T-cell (primary cell): Measurements from ENCODE around the gene JAZF1. TPM values are rescaled to one million over a fixed set of nuclear protein-coding genes. Genes with fewer than 3 reads are reported as not detected.

ENCODE experiments used
- ATAC-seq, 4 experiments: fragments of 200-7000 bp in 3 of 4; fragments of 150-1000 bp in 1 of 4; cut with Tn5 transposase; replicated peaks in 1 of 4; 1 replicate in 3 of 4; 2 replicates in 1 of 4; pipeline ENCODE4 v1.10.0; 2021; ENCODE audit warnings: moderate library complexity in 3 of 4, mild to moderate bottlenecking in 2 of 4, moderate number of reproducible peaks in 1 of 4
- CTCF ChIA-PET, 2 donors: fragments of 300-600 bp; sonication (Branson Sonifier 250); formaldehyde crosslinking; loops; one replicate each; lab custom pipeline; 2022; ENCODE audit warnings: antibody characterized with exemption in 2 of 2; lab: Charles Lee
- POLR2A ChIA-PET, 2 donors: fragments of 300-600 bp; sonication (Branson Sonifier 250); formaldehyde crosslinking; loops; one replicate each; lab custom pipeline; 2022; ENCODE audit warnings: antibody characterized with exemption in 2 of 2; lab: Charles Lee
- DNase-seq, 35 experiments: peaks; one replicate each; pipeline versions ENCODE4 v3.0.0 to v3.0.0-alpha.2; 2013 to 2023
- H3K27ac ChIP-seq: one replicate; pipeline ENCODE4 v1.5.1; 2013; ENCODE audit warnings: low read length
- H3K27me3 ChIP-seq, 2 experiments: replicated peaks in 1 of 2; 1 replicate in 1 of 2; 2 replicates in 1 of 2; pipeline versions ENCODE4 v1.6.1 to v1.7.0; 2013; ENCODE audit warnings: low read length in 1 of 2, mixed read lengths in 1 of 2; ENCODE audit not compliant: control insufficient read depth in 2 of 2, insufficient read depth in 2 of 2; ENCODE audit errors: extremely low read depth in 1 of 2
- H3K36me3 ChIP-seq, 2 donors: 1 replicate in 1 of 2; 2 replicates in 1 of 2; pipeline versions ENCODE4 v1.6.1 to v1.7.0; 2013; ENCODE audit warnings: low read length in 1 of 2; ENCODE audit not compliant: control insufficient read depth in 2 of 2, insufficient read depth in 1 of 2; ENCODE audit errors: extremely low read depth in 1 of 2
- H3K4me1 ChIP-seq, 2 experiments: 1 replicate in 1 of 2; 2 replicates in 1 of 2; pipeline versions ENCODE4 v1.6.1 to v1.7.0; 2013; ENCODE audit warnings: low read length in 2 of 2, mixed read lengths in 1 of 2; ENCODE audit not compliant: insufficient read depth in 2 of 2, control insufficient read depth in 1 of 2; ENCODE audit errors: extremely low read depth in 1 of 2
- H3K4me3 ChIP-seq, 2 donors: 1 replicate in 1 of 2; 2 replicates in 1 of 2; pipeline versions ENCODE4 v1.5.1 to v1.7.0; 2013; ENCODE audit warnings: mild to moderate bottlenecking in 2 of 2, low read length in 1 of 2, moderate library complexity in 1 of 2; ENCODE audit not compliant: control insufficient read depth in 1 of 2; ENCODE audit errors: extremely low read depth in 1 of 2
- H3K9me3 ChIP-seq: 2 replicates; pipeline ENCODE4 v1.7.0; 2013
- H3K27ac Mint-ChIP-seq, 2 donors: one replicate each; pipeline ENCODE4 v1.8.0; 2020 to 2021; ENCODE audit warnings: mild to moderate bottlenecking in 2 of 2, mixed read lengths in 2 of 2
- H3K27me3 Mint-ChIP-seq, 2 donors: one replicate each; pipeline ENCODE4 v1.8.0; 2021 to 2022; ENCODE audit warnings: mixed read lengths in 2 of 2
- H3K36me3 Mint-ChIP-seq: one replicate; pipeline ENCODE4 v1.8.0; 2021; ENCODE audit warnings: mixed read lengths
- H3K4me1 Mint-ChIP-seq, 3 donors: one replicate each; pipeline ENCODE4 v1.8.0; 2020 to 2022; ENCODE audit warnings: mixed read lengths in 3 of 3, mild to moderate bottlenecking in 1 of 3
- H3K4me3 Mint-ChIP-seq, 3 donors: one replicate each; pipeline ENCODE4 v1.8.0; 2020 to 2022; ENCODE audit warnings: mild to moderate bottlenecking in 3 of 3, mixed read lengths in 3 of 3, moderate library complexity in 3 of 3
- H3K9me3 Mint-ChIP-seq, 3 donors: one replicate each; pipeline ENCODE4 v1.8.0; 2020 to 2022; ENCODE audit warnings: mixed read lengths in 3 of 3
- WGBS: methylation state at CpG from one replicate; pipeline ENCODE4 v1.1.5; 2013; ENCODE audit warnings: missing lambda C conversion rate; ENCODE audit not compliant: insufficient coverage; 5-methylcytosine and 5-hydroxymethylcytosine counted together
- total RNA-seq, 35 experiments: library from RNA in 6 of 35; stranded (reverse) in 6 of 35; fragments of 120-200 nt in 1 of 35; gene quantifications; one replicate each; pipeline versions ENCODE4 v1.2.1 to v1.2.4 and lab custom pipeline; 2013 to 2026

The JAZF1 gene
- total RNA-seq, 5 donors from 2014 or later (not counting 1 experiment from before 2014, with no cell fraction given): 9.6 to 22.1 (median 15.9) TPM

- no peak for ATAC-seq
- Histone ChIP-seq H3K27ac (no peak overlapping the region), H3K27me3 (no peaks in the 10 kb centered on the region), H3K4me3 (no peak overlapping the region), H3K36me3 (no peaks in the 10 kb centered on the region), H3K9me3 (no peaks in the 10 kb centered on the region), H3K4me1 (no peaks in the 10 kb centered on the region)
- no peak overlapping the region for H3K4me3 Mint-ChIP-seq
- H3K27ac Mint-ChIP-seq: no peak overlapping the region
- H3K9me3 Mint-ChIP-seq: no peaks in the 10 kb centered on the region
- no peaks in the 10 kb centered on the region for H3K27me3 Mint-ChIP-seq
- CTCF ChIA-PET: interaction anchor here in 1 of 2 donors (1.0 to 1.2 kb wide), 2 partner anchors 16 to 20 kb away, joined by 3 read pairs; no protein-coding TSS in a partner anchor
- 95% methylated on average over 4 of the region's 4 CpGs for WGBS
- DNase-seq: no peak
- H3K36me3 Mint-ChIP-seq: peaks cover 11% of the 10 kb centered on the region
- POLR2A ChIA-PET: interaction anchor here in 1 of 2 donors (0.6 kb wide), 1 partner anchor 216 kb away, joined by 3 read pairs; no protein-coding TSS in a partner anchor
- H3K4me1 Mint-ChIP-seq: peaks cover 0 to 33% (median 6%) of the 10 kb centered on the region in 3 donors
These were observed 66.5 kb downstream of the JAZF1 start for GRCh38 chr7:28114056-28114455.

GRCh38 chr7:28112883-28113540 is 67.6 kb downstream of the JAZF1 start:
- no peaks in the 10 kb centered on the region for H3K9me3 ChIP-seq
- ChIA-PET POLR2A (no interaction called here), CTCF (interaction anchor here (0.6 to 1.2 kb wide), 5 partner anchors 13 to 101 kb away, joined by 3 to 5 read pairs (median 3); no protein-coding TSS in a partner anchor)
- Mint-ChIP-seq H3K27me3 (no peaks in the 10 kb centered on the region), H3K4me3 (no peak overlapping the region), H3K4me1 (peaks cover 0 to 35% (median 6%) of the 10 kb centered on the region in 3 donors), H3K27ac (no peak overlapping the region), H3K36me3 (peaks cover 16% of the 10 kb centered on the region), H3K9me3 (no peaks in the 10 kb centered on the region)
- DNase-seq: no peak
- H3K4me1 ChIP-seq: no peaks in the 10 kb centered on the region
- H3K4me3 ChIP-seq: no peak overlapping the region
- no peaks in the 10 kb centered on the region for H3K36me3 ChIP-seq
- no peak for ATAC-seq
- 94% methylated on average over 13 of the region's 14 CpGs for WGBS
- no peaks in the 10 kb centered on the region for H3K27me3 ChIP-seq
- H3K27ac ChIP-seq: no peak overlapping the region

- H3K27me3 Mint-ChIP-seq: no peaks in the 10 kb centered on the region
- no peak for DNase-seq
- H3K36me3 Mint-ChIP-seq: peaks cover 14% of the 10 kb centered on the region
- Histone ChIP-seq H3K9me3 (no peaks in the 10 kb centered on the region), H3K27me3 (no peaks in the 10 kb centered on the region), H3K27ac (no peak overlapping the region), H3K4me1 (no peaks in the 10 kb centered on the region), H3K4me3 (no peak overlapping the region), H3K36me3 (no peaks in the 10 kb centered on the region)
- WGBS: no CpG with 5 or more reads among the region's 3 CpGs
- H3K27ac Mint-ChIP-seq: no peak overlapping the region
- H3K4me3 Mint-ChIP-seq: no peak overlapping the region
- no peaks in the 10 kb centered on the region for H3K9me3 Mint-ChIP-seq
- POLR2A ChIA-PET: no interaction called here
- no peak for ATAC-seq
- CTCF ChIA-PET: interaction anchor here in 1 of 2 donors (0.6 kb wide), 1 partner anchor 100 kb away, joined by 4 read pairs; no protein-coding TSS in a partner anchor
- peaks cover 0 to 34% (median 6%) of the 10 kb centered on the region in 3 donors for H3K4me1 Mint-ChIP-seq
These were observed 68.1 kb downstream of the JAZF1 start for GRCh38 chr7:28112467-28112866.

GRCh38 chr7:28112012-28112411 is 68.6 kb downstream of the JAZF1 start:
- Histone ChIP-seq H3K27me3 (no peaks in the 10 kb centered on the region), H3K4me1 (no peaks in the 10 kb centered on the region), H3K27ac (no peak overlapping the region), H3K36me3 (no peaks in the 10 kb centered on the region), H3K4me3 (no peak overlapping the region), H3K9me3 (no peaks in the 10 kb centered on the region)
- Mint-ChIP-seq H3K27me3 (no peaks in the 10 kb centered on the region), H3K4me1 (peaks cover 0 to 36% (median 6%) of the 10 kb centered on the region in 3 donors), H3K27ac (no peak overlapping the region), H3K36me3 (peaks cover 14% of the 10 kb centered on the region), H3K4me3 (no peak overlapping the region), H3K9me3 (no peaks in the 10 kb centered on the region)
- no CpG with 5 or more reads among the region's 3 CpGs for WGBS
- ATAC-seq (no peak), DNase-seq (no peak)
- CTCF ChIA-PET: no interaction called here
- POLR2A ChIA-PET: interaction anchor here in 1 of 2 donors (0.6 kb wide), 1 partner anchor 13 kb away, joined by 7 read pairs; no protein-coding TSS in a partner anchor

- Histone ChIP-seq H3K36me3 (no peaks in the 10 kb centered on the region), H3K27me3 (no peaks in the 10 kb centered on the region), H3K4me3 (no peak overlapping the region), H3K4me1 (no peaks in the 10 kb centered on the region), H3K27ac (no peak overlapping the region), H3K9me3 (no peaks in the 10 kb centered on the region)
- DNase-seq: no peak
- no peaks in the 10 kb centered on the region for H3K9me3 Mint-ChIP-seq
- H3K27ac Mint-ChIP-seq: no peak overlapping the region
- H3K36me3 Mint-ChIP-seq: peaks cover 12% of the 10 kb centered on the region
- no peak for ATAC-seq
- H3K27me3 Mint-ChIP-seq: no peaks in the 10 kb centered on the region
- ChIA-PET POLR2A (no interaction called here), CTCF (no interaction called here)
- WGBS: no CpG with 5 or more reads among the region's 4 CpGs
- H3K4me1 Mint-ChIP-seq: peaks cover 0 to 34% (median 6%) of the 10 kb centered on the region in 3 donors
- H3K4me3 Mint-ChIP-seq: no peak overlapping the region
These were observed 70.1 kb downstream of the JAZF1 start for GRCh38 chr7:28110427-28111012.

DNA sequence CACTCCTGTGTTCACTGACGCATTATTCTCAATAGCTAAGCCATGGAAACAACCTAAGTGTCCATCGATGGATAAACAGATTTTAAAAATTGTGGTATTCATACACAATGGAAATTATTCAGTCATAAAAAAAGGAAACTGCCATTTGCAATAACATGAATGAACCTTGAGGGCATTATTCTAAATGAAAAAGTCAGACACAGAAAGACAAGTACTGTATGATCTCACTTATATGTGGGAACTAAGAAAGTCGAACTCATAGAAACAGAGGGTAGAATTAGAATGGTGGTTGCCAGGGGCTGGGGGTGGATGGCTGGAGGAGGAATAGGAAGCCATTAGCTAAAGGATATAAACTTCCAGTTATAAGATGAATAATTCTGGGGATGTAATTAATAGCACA is 71.8 kb downstream of the JAZF1 start:
- H3K4me1 ChIP-seq: no peaks in the 10 kb centered on the region
- no peaks in the 10 kb centered on the region for H3K36me3 ChIP-seq
- H3K4me3 Mint-ChIP-seq: no peak overlapping the region
- peaks cover 15% of the 10 kb centered on the region for H3K36me3 Mint-ChIP-seq
- H3K27me3 ChIP-seq: no peaks in the 10 kb centered on the region
- no CpG with 5 or more reads among the region's 3 CpGs for WGBS
- H3K27ac ChIP-seq: no peak overlapping the region
- POLR2A ChIA-PET: no interaction called here
- no peaks in the 10 kb centered on the region for H3K9me3 ChIP-seq
- no peak overlapping the region for H3K4me3 ChIP-seq
- ATAC-seq (no peak), DNase-seq (no peak)
- no peak overlapping the region for H3K27ac Mint-ChIP-seq
- CTCF ChIA-PET: interaction anchor here in 1 of 2 donors (1.4 kb wide), 2 partner anchors 11 to 13 kb away, joined by 3 to 4 read pairs; no protein-coding TSS in a partner anchor
- peaks cover 0 to 36% (median 0%) of the 10 kb centered on the region in 3 donors for H3K4me1 Mint-ChIP-seq
- no peaks in the 10 kb centered on the region for H3K27me3 Mint-ChIP-seq
- H3K9me3 Mint-ChIP-seq: no peaks in the 10 kb centered on the region
